ENCODE results near the gene KRT7. TPM values are rescaled to one million over a fixed set of nuclear protein-coding genes. Genes with fewer than 3 reads are reported as not detected.

KRT7 gene
- 5.1 TPM for polyA plus RNA-seq (2013, experiment 1 of 2)
- 5.7 TPM for polyA plus RNA-seq (2013, experiment 2 of 2)

DNA sequence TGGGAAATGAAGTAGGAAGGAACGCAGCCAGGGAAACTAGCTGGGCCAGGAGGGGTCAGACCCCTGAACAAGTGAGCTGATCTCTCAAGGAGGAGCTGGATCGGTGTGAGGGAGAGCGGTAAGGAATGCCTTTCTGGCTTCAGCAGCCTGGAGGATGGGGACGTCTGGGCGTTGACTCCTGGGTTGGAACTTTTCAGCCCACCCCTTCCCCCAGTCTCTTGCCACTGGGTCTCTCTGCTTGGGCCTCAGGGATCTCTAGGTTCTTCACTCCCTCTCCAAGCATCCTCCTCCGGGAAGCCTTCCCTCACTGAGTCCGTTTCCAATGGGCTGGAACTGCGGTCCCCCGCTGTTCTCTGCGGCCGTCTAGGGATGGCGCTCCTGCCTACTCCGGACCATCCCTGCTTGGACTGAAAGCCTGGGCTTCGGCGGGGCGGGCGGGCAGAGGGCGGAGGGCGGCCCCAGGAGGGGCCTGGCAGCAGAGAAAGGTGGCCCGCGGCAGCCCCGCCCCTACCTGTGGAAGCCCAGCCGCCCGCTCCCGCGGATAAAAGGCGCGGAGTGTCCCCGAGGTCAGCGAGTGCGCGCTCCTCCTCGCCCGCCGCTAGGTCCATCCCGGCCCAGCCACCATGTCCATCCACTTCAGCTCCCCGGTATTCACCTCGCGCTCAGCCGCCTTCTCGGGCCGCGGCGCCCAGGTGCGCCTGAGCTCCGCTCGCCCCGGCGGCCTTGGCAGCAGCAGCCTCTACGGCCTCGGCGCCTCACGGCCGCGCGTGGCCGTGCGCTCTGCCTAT lies at the start of gene KRT7:
TSS of gene KRT7 (plus strand) at position 570 of the 788 bp plus-strand sequence. CDS start at position 624, 54 bp downstream.
- H3K14ac ChIP-seq (ENCODE audit: low read length in 2 of 2), result peak within 1 kb of the TSS in 1 of 2 experiments; percentile 70
- H3K4me2 ChIP-seq (ENCODE audit: low read length, poor library complexity, severe bottlenecking), result peak within 1 kb of the TSS; percentile 51
- H2AK5ac ChIP-seq (ENCODE audit: low read length, severe bottlenecking), result peak within 1 kb of the TSS; percentile 88
- peak within 1 kb of the TSS in 1 of 2 experiments; percentile 43 for H3K23ac ChIP-seq (ENCODE audit: low read length in 2 of 2)
- H2BK15ac ChIP-seq (ENCODE audit: low read depth, poor library complexity, severe bottlenecking), result no peak within 1 kb of the TSS
- H3K9me3 ChIP-seq (ENCODE audit: control insufficient read depth, low read length), result no peaks in the 10 kb centered on the region
- no peak within 1 kb of the TSS for H2BK120ac ChIP-seq (ENCODE audit: low read depth, low read length)
- no peak within 1 kb of the TSS for H3K27ac ChIP-seq (ENCODE audit: low read length, poor library complexity, severe bottlenecking)
- H3K4me3 ChIP-seq (ENCODE audit: insufficient read depth in 1 of 2, low read depth in 1 of 2, low read length in 2 of 2), result peak within 1 kb of the TSS in 1 of 2 experiments; percentile 49
- WGBS, result 6% methylated on average over 58 of the region's 58 CpGs
- peak within 1 kb of the TSS; percentile 36 for H2AFZ ChIP-seq (ENCODE audit: low read depth, low read length)
- H2BK12ac ChIP-seq (ENCODE audit: low read length in 2 of 2), result peak within 1 kb of the TSS in 1 of 2 experiments; percentile 29
- peaks cover 0 to 16% of the 10 kb centered on the region in 2 experiments for H3K36me3 ChIP-seq (ENCODE audit: control insufficient read depth in 1 of 2, insufficient read depth in 2 of 2, low read depth in 1 of 2, low read length in 2 of 2)
- no peaks in the 10 kb centered on the region for H3K79me1 ChIP-seq (replicated peaks; ENCODE audit: low read length, poor library complexity, severe bottlenecking)
- H2BK5ac ChIP-seq (ENCODE audit: low read depth, low read length, poor library complexity, severe bottlenecking), result no peak within 1 kb of the TSS
- peaks cover 51% of the 10 kb centered on the region for H3K4me1 ChIP-seq (ENCODE audit: control insufficient read depth, insufficient read depth, low read depth, low read length)
- peak within 1 kb of the TSS; percentile 21 for H4K8ac ChIP-seq (ENCODE audit: low read length)
- DNase-seq, result no peak
- no peak within 1 kb of the TSS for H3K9ac ChIP-seq (ENCODE audit: low read length)
- H3K18ac ChIP-seq (ENCODE audit: low read depth in 1 of 2, low read length in 2 of 2), result peak within 1 kb of the TSS in 1 of 2 experiments; percentile 25
- peaks cover 8 to 24% of the 10 kb centered on the region in 2 experiments for H3K27me3 ChIP-seq (ENCODE audit: control insufficient read depth in 1 of 2, insufficient read depth in 1 of 2, low read length in 2 of 2)
- H4K91ac ChIP-seq (ENCODE audit: low read length), result peak within 1 kb of the TSS; percentile 53
- no peak within 1 kb of the TSS for H3K4ac ChIP-seq (ENCODE audit: low read depth in 1 of 2, low read length in 2 of 2)

DNA sequence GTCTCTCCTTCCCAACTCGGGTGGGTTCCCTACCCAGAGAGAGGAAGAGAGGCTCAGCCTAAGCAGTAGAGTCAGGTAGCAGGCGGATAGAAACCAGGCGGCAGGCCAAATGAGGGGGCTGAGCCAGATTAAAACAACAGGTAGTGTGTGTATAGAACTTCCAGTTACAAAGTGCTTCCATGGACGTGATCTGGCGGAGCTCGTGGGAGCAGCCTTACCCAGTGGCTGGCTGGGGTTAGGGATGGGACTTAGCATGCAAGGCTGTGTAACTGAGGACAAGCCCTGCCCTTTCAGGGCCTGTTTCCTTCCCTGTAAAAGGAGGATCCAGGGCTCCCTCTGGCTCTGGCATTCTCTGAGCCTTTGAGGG lies 49.5 kb upstream of the KRT7 start:
- H2AK5ac ChIP-seq (ENCODE audit: low read length, severe bottlenecking), result peak overlapping the region; percentile 92
- peak overlapping the region; percentile 1 to 68 for H3K18ac ChIP-seq (ENCODE audit: low read depth in 1 of 2, low read length in 2 of 2)
- peak overlapping the region; percentile 75 for H2BK15ac ChIP-seq (ENCODE audit: low read depth, poor library complexity, severe bottlenecking)
- H3K14ac ChIP-seq (ENCODE audit: low read length in 2 of 2), result no peak overlapping the region
- no peak overlapping the region for H3K4me3 ChIP-seq (ENCODE audit: insufficient read depth in 1 of 2, low read depth in 1 of 2, low read length in 2 of 2)
- H3K27ac ChIP-seq (ENCODE audit: low read length, poor library complexity, severe bottlenecking), result peak overlapping the region; percentile 82
- H4K91ac ChIP-seq (ENCODE audit: low read length), result peak overlapping the region; percentile 66
- H3K23ac ChIP-seq (ENCODE audit: low read length in 2 of 2), result no peak overlapping the region
- H3K27me3 ChIP-seq (ENCODE audit: control insufficient read depth in 1 of 2, insufficient read depth in 1 of 2, low read length in 2 of 2), result no peaks in the 10 kb centered on the region
- 76% methylated on average over 6 of the region's 6 CpGs for WGBS
- no peak overlapping the region for H3K4me2 ChIP-seq (ENCODE audit: low read length, poor library complexity, severe bottlenecking)
- no peak for DNase-seq
- peaks cover 80% of the 10 kb centered on the region for H3K4me1 ChIP-seq (ENCODE audit: control insufficient read depth, insufficient read depth, low read depth, low read length)
- peak overlapping the region; percentile 14 to 16 for H3K4ac ChIP-seq (ENCODE audit: low read depth in 1 of 2, low read length in 2 of 2)
- H2BK120ac ChIP-seq (ENCODE audit: low read depth, low read length), result no peak overlapping the region
- peaks cover 0 to 16% of the 10 kb centered on the region in 2 experiments for H3K36me3 ChIP-seq (ENCODE audit: control insufficient read depth in 1 of 2, insufficient read depth in 2 of 2, low read depth in 1 of 2, low read length in 2 of 2)
- H4K8ac ChIP-seq (ENCODE audit: low read length), result peak overlapping the region; percentile 57
- H2BK12ac ChIP-seq (ENCODE audit: low read length in 2 of 2), result peak overlapping the region in 1 of 2 experiments; percentile 23
- H3K9me3 ChIP-seq (ENCODE audit: control insufficient read depth, low read length), result no peaks in the 10 kb centered on the region
- H3K79me1 ChIP-seq (replicated peaks; ENCODE audit: low read length, poor library complexity, severe bottlenecking), result peaks cover 2% of the 10 kb centered on the region
- H3K9ac ChIP-seq (ENCODE audit: low read length), result no peak overlapping the region
- H2BK5ac ChIP-seq (ENCODE audit: low read depth, low read length, poor library complexity, severe bottlenecking), result peak overlapping the region; percentile 36
- H2AFZ ChIP-seq (ENCODE audit: low read depth, low read length), result no peak overlapping the region

DNA sequence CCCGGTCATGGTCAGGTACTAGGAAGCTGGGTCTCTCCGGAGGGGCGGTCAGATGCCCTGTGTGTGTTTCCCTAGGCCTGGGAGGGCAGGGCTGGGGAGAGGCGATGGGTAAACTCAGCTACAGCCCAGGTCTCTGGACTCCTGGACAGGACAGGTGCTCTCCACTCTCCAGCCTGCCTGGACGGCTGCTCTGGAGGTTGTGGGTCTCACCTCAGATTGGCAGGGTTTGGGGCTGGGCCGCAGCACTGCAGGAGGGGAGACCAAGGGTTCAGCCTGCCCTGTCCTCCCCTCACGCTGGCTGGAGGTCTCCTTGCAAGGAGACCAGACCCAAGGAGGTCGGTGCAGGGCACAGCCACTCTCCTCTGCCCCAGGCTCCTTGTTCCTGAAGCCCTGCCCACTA lies 49.1 kb upstream of the KRT7 start:
- Histone ChIP-seq H3K4me3 (ENCODE audit: insufficient read depth in 1 of 2, low read depth in 1 of 2, low read length in 2 of 2) (no peak overlapping the region), H2BK12ac (ENCODE audit: low read length in 2 of 2) (peak overlapping the region in 1 of 2 experiments; percentile 88), H3K4me2 (ENCODE audit: low read length, poor library complexity, severe bottlenecking) (no peak overlapping the region), H2BK120ac (ENCODE audit: low read depth, low read length) (no peak overlapping the region), H3K18ac (ENCODE audit: low read depth in 1 of 2, low read length in 2 of 2) (peak overlapping the region in 1 of 2 experiments; percentile 68), H4K8ac (ENCODE audit: low read length) (no peak overlapping the region), H2BK15ac (ENCODE audit: low read depth, poor library complexity, severe bottlenecking) (peak overlapping the region; percentile 75), H4K91ac (ENCODE audit: low read length) (peak overlapping the region; percentile 66), H3K23ac (ENCODE audit: low read length in 2 of 2) (no peak overlapping the region), H3K14ac (ENCODE audit: low read length in 2 of 2) (no peak overlapping the region), H3K9me3 (ENCODE audit: control insufficient read depth, low read length) (no peaks in the 10 kb centered on the region), H3K79me1 (replicated peaks; ENCODE audit: low read length, poor library complexity, severe bottlenecking) (peaks cover 2% of the 10 kb centered on the region), H2AFZ (ENCODE audit: low read depth, low read length) (no peak overlapping the region), H2BK5ac (ENCODE audit: low read depth, low read length, poor library complexity, severe bottlenecking) (no peak overlapping the region), H3K4me1 (ENCODE audit: control insufficient read depth, insufficient read depth, low read depth, low read length) (peaks cover 80% of the 10 kb centered on the region), H3K36me3 (ENCODE audit: control insufficient read depth in 1 of 2, insufficient read depth in 2 of 2, low read depth in 1 of 2, low read length in 2 of 2) (peaks cover 0 to 16% of the 10 kb centered on the region in 2 experiments), H3K9ac (ENCODE audit: low read length) (no peak overlapping the region), H2AK5ac (ENCODE audit: low read length, severe bottlenecking) (peak overlapping the region; percentile 92), H3K4ac (ENCODE audit: low read depth in 1 of 2, low read length in 2 of 2) (peak overlapping the region; percentile 14 to 16), H3K27me3 (ENCODE audit: control insufficient read depth in 1 of 2, insufficient read depth in 1 of 2, low read length in 2 of 2) (no peaks in the 10 kb centered on the region), H3K27ac (ENCODE audit: low read length, poor library complexity, severe bottlenecking) (peak overlapping the region; percentile 82)
- WGBS, result 97% methylated on average over 8 of the region's 8 CpGs
- no peak for DNase-seq

DNA sequence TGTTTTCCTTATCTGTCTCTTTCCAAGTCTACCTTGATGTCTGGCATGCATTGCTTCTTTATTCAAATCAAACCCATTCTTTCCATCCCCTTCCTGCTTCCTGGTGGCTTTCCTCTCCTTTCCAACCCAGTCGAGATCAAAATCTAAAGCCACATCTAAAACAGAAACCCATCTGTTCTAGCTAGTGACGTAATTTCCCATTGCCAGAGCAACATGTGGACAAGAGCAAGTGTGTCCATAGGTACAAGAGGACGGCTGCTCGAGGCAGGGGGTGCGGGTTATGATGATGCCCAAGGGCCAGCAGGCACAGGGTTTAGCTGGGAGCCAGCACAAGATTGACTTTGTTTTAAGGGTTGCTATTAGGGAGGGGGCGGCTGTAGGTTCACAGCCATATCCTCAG lies 48.2 kb upstream of the KRT7 start:
- Histone ChIP-seq H4K91ac (ENCODE audit: low read length) (no peak overlapping the region), H3K36me3 (ENCODE audit: control insufficient read depth in 1 of 2, insufficient read depth in 2 of 2, low read depth in 1 of 2, low read length in 2 of 2) (peaks cover 0 to 10% of the 10 kb centered on the region in 2 experiments), H3K4me3 (ENCODE audit: insufficient read depth in 1 of 2, low read depth in 1 of 2, low read length in 2 of 2) (no peak overlapping the region), H4K8ac (ENCODE audit: low read length) (no peak overlapping the region), H3K9me3 (ENCODE audit: control insufficient read depth, low read length) (no peaks in the 10 kb centered on the region), H2BK120ac (ENCODE audit: low read depth, low read length) (no peak overlapping the region), H3K14ac (ENCODE audit: low read length in 2 of 2) (no peak overlapping the region), H3K4me1 (ENCODE audit: control insufficient read depth, insufficient read depth, low read depth, low read length) (peaks cover 80% of the 10 kb centered on the region), H3K27ac (ENCODE audit: low read length, poor library complexity, severe bottlenecking) (no peak overlapping the region), H3K79me1 (replicated peaks; ENCODE audit: low read length, poor library complexity, severe bottlenecking) (peaks cover 4% of the 10 kb centered on the region), H3K9ac (ENCODE audit: low read length) (no peak overlapping the region), H2AFZ (ENCODE audit: low read depth, low read length) (no peak overlapping the region), H3K4ac (ENCODE audit: low read depth in 1 of 2, low read length in 2 of 2) (no peak overlapping the region), H2AK5ac (ENCODE audit: low read length, severe bottlenecking) (peak overlapping the region; percentile 92), H3K23ac (ENCODE audit: low read length in 2 of 2) (no peak overlapping the region), H3K4me2 (ENCODE audit: low read length, poor library complexity, severe bottlenecking) (no peak overlapping the region), H2BK12ac (ENCODE audit: low read length in 2 of 2) (peak overlapping the region; percentile 34 to 42), H2BK5ac (ENCODE audit: low read depth, low read length, poor library complexity, severe bottlenecking) (no peak overlapping the region), H3K18ac (ENCODE audit: low read depth in 1 of 2, low read length in 2 of 2) (peak overlapping the region in 1 of 2 experiments; percentile 25), H3K27me3 (ENCODE audit: control insufficient read depth in 1 of 2, insufficient read depth in 1 of 2, low read length in 2 of 2) (no peaks in the 10 kb centered on the region), H2BK15ac (ENCODE audit: low read depth, poor library complexity, severe bottlenecking) (no peak overlapping the region)
- DNase-seq, result no peak
- WGBS, result 89% methylated on average over 6 of the region's 6 CpGs

All from mesenchymal stem cell (in vitro differentiated cells and primary cell).